SHP77 treated with DMSO at 0.1 percent for 48 hours (cell line): ENCODE data around the gene DPF3.

Source experiments
- DNase-seq: peaks from one replicate; lab custom pipeline; 2025; lab: John Stamatoyannopoulos, UW

DPF3 gene

GRCh38 chr14:72646861-72647528 lies 246.9 kb downstream of the DPF3 start:
- no peak for DNase-seq

- DNase-seq, result no peak
Observed at GRCh38 chr14:72645706-72646105, 248.2 kb downstream of the DPF3 start.

- no peak for DNase-seq
Observed at GRCh38 chr14:72644758-72645489, 249.0 kb downstream of the DPF3 start.

DNA sequence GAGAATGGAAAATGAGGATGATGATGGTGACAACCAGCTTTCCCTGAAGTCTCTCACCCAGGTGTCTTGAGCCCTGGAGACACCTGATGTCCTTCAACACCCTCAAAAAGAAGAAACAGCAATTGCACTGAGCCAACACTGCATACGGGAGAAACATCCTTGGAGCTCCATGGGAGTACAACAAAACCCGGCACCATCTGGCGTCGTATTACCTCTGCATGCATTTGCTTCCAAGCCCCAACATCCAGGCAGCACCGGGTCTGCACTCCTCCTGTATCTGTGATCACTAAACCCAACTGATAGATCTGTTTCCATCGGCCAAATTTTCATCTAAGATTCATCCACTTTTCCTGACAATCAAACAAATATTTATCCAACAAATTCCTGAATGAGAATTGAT lies 249.9 kb downstream of the DPF3 start:
- DNase-seq, result no peak

GRCh38 chr14:72643317-72643801 lies 250.5 kb downstream of the DPF3 start:
- no peak for DNase-seq

DNA sequence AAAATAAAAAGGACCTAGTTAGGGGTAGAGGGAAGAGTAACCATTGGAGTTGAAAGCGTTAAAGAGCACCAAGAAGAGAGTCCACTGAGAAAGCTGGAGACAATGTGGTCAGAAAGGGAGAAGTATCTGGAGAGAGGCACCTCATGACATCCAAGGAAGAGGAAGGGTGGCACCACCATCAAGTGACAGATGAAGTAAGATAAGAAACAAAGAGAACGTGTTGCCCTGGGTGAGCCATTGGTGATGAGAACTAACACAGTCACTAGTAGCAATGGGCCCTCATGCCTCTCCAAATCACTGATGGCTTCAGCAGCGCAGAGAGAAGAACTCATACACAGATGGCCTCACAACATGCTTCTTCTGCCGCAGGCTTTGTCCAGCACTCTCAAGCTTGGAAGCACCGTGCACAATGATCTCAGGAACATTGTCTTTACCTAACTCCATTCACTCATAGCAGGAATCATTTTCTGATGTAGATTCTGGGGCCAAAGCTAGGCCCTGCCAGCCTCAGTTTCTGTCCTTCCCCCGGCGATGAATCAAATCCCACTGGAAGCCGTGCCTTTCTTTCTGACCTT lies 252.9 kb downstream of the DPF3 start:
- DNase-seq, result no peak

GRCh38 chr14:72638021-72638420 lies 255.9 kb downstream of the DPF3 start:
- no peak for DNase-seq

DNA sequence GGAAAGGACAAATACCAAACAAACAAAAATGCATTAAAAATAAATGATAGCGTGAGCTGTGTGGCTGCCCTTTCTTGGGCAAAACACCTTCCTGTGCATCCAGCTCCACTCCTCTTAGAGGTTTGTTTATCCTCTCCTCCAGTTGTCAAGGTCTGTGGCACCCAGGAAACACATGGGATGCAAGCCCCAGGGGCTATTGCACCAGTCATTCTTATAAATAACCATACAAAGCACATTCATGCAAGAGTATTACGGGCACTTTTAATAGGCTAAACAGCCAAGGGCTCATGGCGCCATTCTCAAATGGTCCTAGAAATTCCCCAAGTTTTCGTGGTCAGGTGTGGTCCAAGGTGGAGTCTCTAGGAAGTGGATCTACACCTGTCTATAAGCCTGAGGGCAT lies 257.0 kb downstream of the DPF3 start:
- no peak for DNase-seq

DNA sequence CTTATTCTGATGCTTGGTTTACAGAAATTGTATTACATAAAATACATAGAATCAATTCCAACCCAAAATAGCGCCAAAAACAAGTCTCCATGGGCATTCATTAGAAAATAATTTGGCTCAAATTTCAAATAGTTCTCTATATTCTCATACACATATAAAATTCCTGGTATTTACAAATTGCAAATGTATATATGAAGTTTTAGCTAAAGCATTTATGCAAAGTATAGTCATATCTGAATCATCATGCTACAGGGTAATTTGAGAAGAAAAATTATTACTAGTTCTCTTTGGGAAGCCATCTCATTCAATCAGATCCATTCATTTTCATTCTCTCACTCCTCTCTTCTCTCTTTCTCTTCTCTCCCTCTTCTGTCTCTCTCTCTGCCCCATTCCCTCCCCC lies 257.8 kb downstream of the DPF3 start:
- no peak for DNase-seq

- no peak for DNase-seq
Observed at GRCh38 chr14:72634691-72635616, 258.9 kb downstream of the DPF3 start.

- DNase-seq, result no peak
Observed at GRCh38 chr14:72633551-72633950, 260.4 kb downstream of the DPF3 start.

- DNase-seq, result no peak
Observed at GRCh38 chr14:72632727-72633126, 261.2 kb downstream of the DPF3 start.

- no peak for DNase-seq
Observed at GRCh38 chr14:72631401-72631800, 262.5 kb downstream of the DPF3 start.

DNA sequence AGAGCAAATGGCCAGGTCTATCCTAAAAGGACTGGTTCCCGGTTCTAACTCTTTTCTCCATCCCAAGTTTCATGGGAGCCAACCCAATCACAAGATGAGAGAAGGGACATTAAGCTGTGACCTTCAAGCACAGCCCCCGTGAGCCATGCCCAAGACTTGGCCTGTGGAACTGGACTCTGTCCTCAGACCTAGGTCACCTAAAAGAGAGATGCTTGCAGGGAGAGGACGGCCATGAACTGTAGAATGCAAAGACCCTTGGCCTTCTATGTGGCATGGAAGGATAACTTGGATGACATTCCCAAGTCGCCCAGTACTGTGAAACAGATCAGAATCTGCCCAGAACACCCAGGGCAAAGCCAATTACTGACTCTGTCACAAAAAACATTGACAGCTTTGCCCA lies 263.5 kb downstream of the DPF3 start:
- no peak for DNase-seq

GRCh38 chr14:72629534-72629933 lies 264.4 kb downstream of the DPF3 start:
- no peak for DNase-seq

GRCh38 chr14:72625689-72626088 lies 268.2 kb downstream of the DPF3 start:
- no peak for DNase-seq

- no peak for DNase-seq
Observed at GRCh38 chr14:72621387-72622065, 272.4 kb downstream of the DPF3 start.

DNA sequence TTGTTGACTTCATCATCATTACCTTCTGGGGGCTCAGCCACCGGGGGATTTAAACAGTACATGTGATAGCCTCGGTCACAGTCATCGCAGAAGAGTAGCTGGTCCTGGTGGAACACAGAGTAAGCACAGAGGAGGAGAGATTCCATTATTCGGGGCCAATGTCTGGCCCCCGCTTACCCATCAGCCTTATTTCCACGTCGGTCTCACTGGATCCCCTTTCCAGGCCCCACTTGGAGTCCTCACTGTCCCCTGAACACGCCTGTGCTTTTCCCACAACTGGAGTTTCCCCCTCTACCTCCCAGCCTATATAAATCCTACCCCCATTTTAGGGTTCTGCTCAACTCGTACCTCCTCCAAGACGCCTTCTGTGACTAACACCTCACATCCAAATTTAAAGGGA lies 274.0 kb downstream of the DPF3 start:
- no peak for DNase-seq

GRCh38 chr14:72619111-72619571 lies 274.8 kb downstream of the DPF3 start:
- no peak for DNase-seq

DNA sequence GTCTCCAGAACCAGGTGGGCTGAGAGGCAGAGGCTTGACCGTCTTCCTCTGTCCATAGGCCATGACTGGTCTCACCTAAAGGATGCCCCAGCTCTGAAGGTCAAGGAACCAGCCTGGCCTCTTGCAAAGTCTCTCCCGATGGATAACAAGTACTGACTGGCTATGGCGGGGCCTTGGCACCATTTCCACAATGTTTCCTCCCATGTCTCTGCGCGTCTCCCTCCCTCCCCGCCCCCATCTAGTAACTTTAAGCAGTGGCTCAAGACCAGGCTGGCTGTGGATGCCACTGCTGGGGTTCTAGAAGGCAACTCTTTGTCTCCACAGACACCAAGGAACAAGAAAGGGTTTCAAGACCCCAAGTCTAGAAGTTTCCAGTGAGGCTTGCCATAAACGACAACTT lies 275.5 kb downstream of the DPF3 start:
- DNase-seq, result no peak

DNA sequence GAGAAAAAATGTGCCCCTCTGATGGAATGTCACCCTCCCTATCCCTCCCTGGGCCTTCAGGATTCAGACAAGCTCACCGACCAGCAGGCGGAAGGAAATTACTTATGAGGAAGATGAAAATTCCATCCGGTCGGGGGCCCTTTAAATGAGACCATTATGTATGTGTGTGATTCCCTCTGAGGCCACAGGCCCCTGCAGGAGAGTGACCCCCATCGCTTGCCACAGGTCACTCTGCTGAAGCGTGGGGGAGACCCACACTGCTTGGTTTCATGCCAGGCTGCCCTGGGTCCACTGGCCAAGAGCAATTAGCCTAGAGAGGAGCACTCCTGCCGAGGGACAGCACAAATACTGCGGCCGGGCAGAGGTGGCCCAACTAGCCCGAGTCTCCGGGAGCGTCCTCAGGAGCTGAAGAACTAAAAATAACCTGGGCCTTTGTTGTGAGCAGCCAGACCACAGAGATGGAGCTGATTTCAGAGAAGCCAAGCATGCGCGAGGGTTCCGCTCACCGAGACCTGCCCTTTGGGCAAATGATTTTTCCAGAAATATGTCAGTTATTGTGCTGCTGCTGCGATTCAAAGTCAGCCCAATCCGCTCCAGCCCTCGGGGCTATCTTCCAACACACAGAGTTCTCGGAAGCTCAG lies 276.4 kb downstream of the DPF3 start:
- no peak for DNase-seq
